ENCODE results near the gene GATA1. TPM values are rescaled to one million over a fixed set of nuclear protein-coding genes. Genes with fewer than 3 reads are reported as not detected.

GATA1 gene
- total RNA-seq, 1 donor from 2014 or later: 0.87 TPM

- no peak for DNase-seq
- Histone ChIP-seq H3K4me1 (no peaks in the 10 kb centered on the region), H3K27me3 (no peaks in the 10 kb centered on the region), H3K9me3 (no peaks in the 10 kb centered on the region), H3K4me3 (no peak overlapping the region), H3K36me3 (no peaks in the 10 kb centered on the region), H3K27ac (no peak overlapping the region)
- TF ChIP-seq CTCF (IDR thresholded peaks at IDR 0.05): no peak
- ATAC-seq: no peak
- intact Hi-C loops (cut with DNase I): no loop called here
Measured at GRCh38 chrX:48790477-48790876, 4.1 kb downstream of the GATA1 start.

GRCh38 chrX:48791063-48791820 lies 4.9 kb downstream of the GATA1 start:
- Histone ChIP-seq H3K36me3 (no peaks in the 10 kb centered on the region), H3K4me3 (no peak overlapping the region), H3K27me3 (no peaks in the 10 kb centered on the region), H3K27ac (no peak overlapping the region), H3K9me3 (no peaks in the 10 kb centered on the region), H3K4me1 (no peaks in the 10 kb centered on the region)
- no peak for ATAC-seq
- intact Hi-C loops (cut with DNase I): no loop called here
- no peak for DNase-seq
- TF ChIP-seq CTCF (IDR thresholded peaks at IDR 0.05): no peak

- no peak for ATAC-seq
Measured at GRCh38 chrX:48792219-48792618, 5.8 kb downstream of the GATA1 start.

GRCh38 chrX:48793935-48794334 lies 7.5 kb downstream of the GATA1 start:
- H3K27ac ChIP-seq: no peak overlapping the region
- TF ChIP-seq CTCF (IDR thresholded peaks at IDR 0.05): no peak
- DNase-seq: no peak
- ATAC-seq: no peak
- H3K4me1 ChIP-seq: no peaks in the 10 kb centered on the region
- no peaks in the 10 kb centered on the region for H3K36me3 ChIP-seq
- intact Hi-C loops (cut with DNase I): no loop called here
- no peaks in the 10 kb centered on the region for H3K27me3 ChIP-seq
- no peak overlapping the region for H3K4me3 ChIP-seq
- H3K9me3 ChIP-seq: no peaks in the 10 kb centered on the region

More at GRCh38 chrX:48792219-48792618, 5.8 kb downstream of the GATA1 start:
- no peak overlapping the region for H3K4me3 ChIP-seq
- no peak for DNase-seq
- no peaks in the 10 kb centered on the region for H3K9me3 ChIP-seq
- no peak overlapping the region for H3K27ac ChIP-seq
- intact Hi-C loops (cut with DNase I): no loop called here
- H3K36me3 ChIP-seq: no peaks in the 10 kb centered on the region
- no peak for TF ChIP-seq CTCF (IDR thresholded peaks at IDR 0.05)
- no peaks in the 10 kb centered on the region for H3K4me1 ChIP-seq
- H3K27me3 ChIP-seq: no peaks in the 10 kb centered on the region

GRCh38 chrX:48794340-48794910 lies 8.0 kb downstream of the GATA1 start:
- Histone ChIP-seq H3K27ac (no peak overlapping the region), H3K4me3 (no peak overlapping the region), H3K36me3 (no peaks in the 10 kb centered on the region), H3K9me3 (no peaks in the 10 kb centered on the region), H3K4me1 (no peaks in the 10 kb centered on the region), H3K27me3 (no peaks in the 10 kb centered on the region)
- no peak for TF ChIP-seq CTCF (IDR thresholded peaks at IDR 0.05)
- DNase-seq (no peak), ATAC-seq (no peak)
- intact Hi-C loops (cut with DNase I): no loop called here
